ENCODE results near the gene GNE. TPM values are rescaled to one million over a fixed set of nuclear protein-coding genes. Genes with fewer than 3 reads are reported as not detected.

The GNE gene
- total and polyA plus RNA-seq, 8 donors = 4.4 to 12.7 (median 7.0) TPM

DNA sequence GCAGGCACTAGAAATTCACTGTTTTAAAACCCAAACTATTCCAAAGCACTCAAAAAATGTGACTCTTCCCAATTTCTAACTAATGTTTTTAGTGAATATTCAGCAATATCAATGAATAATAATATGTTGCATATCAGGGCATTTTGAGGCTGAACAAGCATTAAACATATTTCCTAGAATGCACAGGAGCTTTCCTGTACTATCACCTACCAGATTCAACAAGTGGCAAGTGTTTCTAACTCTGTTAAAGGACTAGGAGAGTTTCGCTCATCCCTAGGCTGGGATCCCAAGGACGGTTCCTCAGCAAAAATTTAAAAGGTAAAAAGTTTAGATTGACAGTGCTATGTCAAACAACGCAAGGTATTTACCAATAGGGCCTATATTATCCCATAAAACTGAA, 21.0 kb downstream of the GNE start:
- 94 to 98% methylated on average over 3 of the region's 3 CpGs for WGBS, 2 donors
- no peak overlapping the region for H3K27ac ChIP-seq
- TF ChIP-seq, protein P1, sequence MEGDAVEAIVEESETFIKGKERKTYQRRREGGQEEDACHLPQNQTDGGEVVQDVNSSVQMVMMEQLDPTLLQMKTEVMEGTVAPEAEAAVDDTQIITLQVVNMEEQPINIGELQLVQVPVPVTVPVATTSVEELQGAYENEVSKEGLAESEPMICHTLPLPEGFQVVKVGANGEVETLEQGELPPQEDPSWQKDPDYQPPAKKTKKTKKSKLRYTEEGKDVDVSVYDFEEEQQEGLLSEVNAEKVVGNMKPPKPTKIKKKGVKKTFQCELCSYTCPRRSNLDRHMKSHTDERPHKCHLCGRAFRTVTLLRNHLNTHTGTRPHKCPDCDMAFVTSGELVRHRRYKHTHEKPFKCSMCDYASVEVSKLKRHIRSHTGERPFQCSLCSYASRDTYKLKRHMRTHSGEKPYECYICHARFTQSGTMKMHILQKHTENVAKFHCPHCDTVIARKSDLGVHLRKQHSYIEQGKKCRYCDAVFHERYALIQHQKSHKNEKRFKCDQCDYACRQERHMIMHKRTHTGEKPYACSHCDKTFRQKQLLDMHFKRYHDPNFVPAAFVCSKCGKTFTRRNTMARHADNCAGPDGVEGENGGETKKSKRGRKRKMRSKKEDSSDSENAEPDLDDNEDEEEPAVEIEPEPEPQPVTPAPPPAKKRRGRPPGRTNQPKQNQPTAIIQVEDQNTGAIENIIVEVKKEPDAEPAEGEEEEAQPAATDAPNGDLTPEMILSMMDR (IDR thresholded peaks at IDR 0.05) = no peak
- peaks cover 0 to 28% (median 0%) of the 10 kb centered on the region in 3 donors for H3K36me3 ChIP-seq
- no peaks in the 10 kb centered on the region for H3K4me1 ChIP-seq
- intact Hi-C loops (cut with DNase I) = no loop called here
- ATAC-seq = no peak
- no peak for FAIRE-seq
- no peaks in the 10 kb centered on the region for H3K27me3 ChIP-seq
- no peaks in the 10 kb centered on the region for H3K9me3 ChIP-seq
- no peak for DNase-seq
- no peak overlapping the region for H3K4me3 ChIP-seq

DNA sequence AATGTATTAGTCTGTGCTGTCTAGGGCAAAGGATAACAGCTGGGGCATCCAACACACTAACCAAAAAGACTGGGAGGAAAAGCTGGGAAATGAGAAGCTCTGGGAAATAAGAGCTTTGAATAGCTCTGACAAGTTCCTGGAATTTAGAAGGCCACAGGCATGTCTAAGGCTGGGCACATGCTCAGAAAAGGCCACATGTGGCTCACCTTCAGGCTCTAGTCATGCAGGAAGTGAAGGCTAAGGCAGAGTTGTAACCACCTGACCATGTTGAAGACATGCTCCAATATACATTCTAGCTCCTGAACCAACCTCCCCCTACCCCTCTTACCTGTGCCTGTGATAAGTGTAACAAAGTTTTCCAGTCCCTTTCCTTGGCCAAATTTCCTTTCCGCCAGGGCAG, 35.8 kb downstream of the GNE start:
- DNase-seq (no peak), FAIRE-seq (no peak), ATAC-seq (no peak)
- no peaks in the 10 kb centered on the region for H3K27me3 ChIP-seq
- WGBS, 2 donors = 100% methylated on average over 1 of the region's 1 CpG
- intact Hi-C loops (cut with DNase I) = loop anchor here in 1 of 3 donors (10.0 kb wide), 1 partner anchor 62 kb away; no protein-coding TSS in a partner anchor
- H3K36me3 ChIP-seq = peaks cover 5 to 59% (median 17%) of the 10 kb centered on the region in 3 donors
- H3K9me3 ChIP-seq = no peaks in the 10 kb centered on the region
- TF ChIP-seq, protein P1 (IDR thresholded peaks at IDR 0.05) = no peak
- no peaks in the 10 kb centered on the region for H3K4me1 ChIP-seq
- no peak overlapping the region for H3K4me3 ChIP-seq
- H3K27ac ChIP-seq = no peak overlapping the region

DNA sequence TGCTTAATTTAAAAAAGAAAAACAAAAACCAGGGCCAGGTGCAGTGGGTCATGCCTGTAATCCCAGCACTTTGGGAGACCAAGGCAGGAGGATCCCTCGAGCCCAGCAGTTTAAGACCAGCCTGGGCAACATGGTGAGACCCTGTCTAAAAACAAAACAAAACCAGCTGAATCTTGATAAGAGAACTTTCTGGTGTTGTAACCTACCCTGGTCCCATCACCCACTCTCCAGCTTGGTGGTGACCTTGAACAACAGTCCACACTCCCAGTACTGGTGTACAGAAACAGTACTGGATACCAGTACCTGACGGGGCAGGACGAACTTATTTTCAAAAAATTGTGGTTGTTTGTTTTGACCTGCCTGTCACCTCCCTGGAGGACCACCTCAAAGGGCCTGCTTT, 36.6 kb downstream of the GNE start:
- Histone ChIP-seq H3K27me3 (no peaks in the 10 kb centered on the region), H3K4me3 (no peak overlapping the region), H3K9me3 (no peaks in the 10 kb centered on the region), H3K4me1 (no peaks in the 10 kb centered on the region), H3K27ac (no peak overlapping the region), H3K36me3 (peaks cover 5 to 52% (median 16%) of the 10 kb centered on the region in 3 donors)
- FAIRE-seq = no peak
- intact Hi-C loops (cut with DNase I) = loop anchor here in 1 of 3 donors (10.0 kb wide), 1 partner anchor 63 kb away; no protein-coding TSS in a partner anchor
- TF ChIP-seq, protein P1 (IDR thresholded peaks at IDR 0.05) = no peak
- ATAC-seq = peak in 1 of 4 donors; percentile 28
- 82 to 84% methylated on average over 3 of the region's 3 CpGs for WGBS, 2 donors
- no peak for DNase-seq

DNA sequence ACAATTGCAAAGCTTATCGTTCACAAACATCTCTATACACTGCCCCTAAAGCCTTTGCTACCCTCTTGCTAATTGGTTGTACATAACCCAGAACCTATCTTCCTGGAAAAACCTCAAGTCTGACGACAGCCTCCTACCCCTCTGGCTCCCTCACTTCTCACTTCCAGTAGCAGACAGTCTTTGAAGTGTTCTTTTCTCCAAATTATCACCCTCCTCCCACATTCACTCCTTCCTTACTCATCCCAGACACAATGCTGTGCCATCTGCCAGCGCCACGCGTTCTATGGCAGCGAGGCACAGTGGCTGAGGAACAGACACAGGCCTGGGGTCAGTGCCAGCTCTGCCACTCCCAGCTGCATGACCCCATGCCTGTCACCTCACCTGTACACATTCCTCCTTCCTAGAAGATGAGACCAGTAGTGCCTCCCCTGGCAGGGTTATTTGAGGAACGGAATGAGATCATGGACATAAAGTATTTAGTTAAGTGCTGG, 39.8 kb downstream of the GNE start:
- H3K4me1 ChIP-seq = peaks cover 0 to 8% (median 5%) of the 10 kb centered on the region in 3 donors
- 91% methylated on average over 7 of the region's 7 CpGs for WGBS, 2 donors
- TF ChIP-seq, protein P1 (IDR thresholded peaks at IDR 0.05) = no peak
- no peak overlapping the region for H3K27ac ChIP-seq
- ATAC-seq = no peak
- H3K27me3 ChIP-seq = no peaks in the 10 kb centered on the region
- intact Hi-C loops (cut with DNase I) = no loop called here
- DNase-seq = no peak
- no peaks in the 10 kb centered on the region for H3K9me3 ChIP-seq
- peaks cover 5 to 39% (median 14%) of the 10 kb centered on the region in 3 donors for H3K36me3 ChIP-seq
- FAIRE-seq = no peak
- H3K4me3 ChIP-seq = no peak overlapping the region

DNA sequence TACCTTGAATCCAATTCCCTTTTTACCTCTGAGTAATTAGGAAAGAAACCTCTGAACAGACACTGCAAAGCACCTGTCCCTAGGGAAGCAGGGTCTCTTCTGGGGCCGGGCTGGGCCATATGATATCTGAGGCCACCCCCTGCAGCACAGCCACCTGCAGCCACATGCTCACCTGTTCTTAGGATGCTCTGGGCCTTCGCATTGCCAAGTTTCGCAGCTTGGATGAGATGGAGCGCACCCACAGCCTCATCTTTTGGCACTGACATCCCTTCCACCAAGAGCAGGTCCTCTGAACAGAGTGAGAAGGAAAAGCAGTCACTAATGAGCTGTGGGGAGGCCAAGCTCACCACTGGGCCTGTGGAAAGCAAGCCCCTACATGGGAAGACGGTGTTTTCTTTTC, 40.2 kb downstream of the GNE start:
- H3K4me3 ChIP-seq = no peak overlapping the region
- H3K36me3 ChIP-seq = peaks cover 2 to 38% (median 14%) of the 10 kb centered on the region in 3 donors
- DNase-seq (no peak), FAIRE-seq (no peak), ATAC-seq (no peak)
- 93 to 94% methylated on average over 5 of the region's 5 CpGs for WGBS, 2 donors
- H3K27ac ChIP-seq = no peak overlapping the region
- intact Hi-C loops (cut with DNase I) = no loop called here
- H3K4me1 ChIP-seq = peaks cover 0 to 8% (median 5%) of the 10 kb centered on the region in 3 donors
- TF ChIP-seq, protein P1 (IDR thresholded peaks at IDR 0.05) = no peak
- no peaks in the 10 kb centered on the region for H3K9me3 ChIP-seq
- no peaks in the 10 kb centered on the region for H3K27me3 ChIP-seq

Measured in pancreas (tissue), 10 donors.